Muscle layer of duodenum (tissue), 2 donors: ENCODE results near the gene ZFAND3.
"Not testable (repeated sequence)": the region's sequence is repeated elsewhere in the genome, so short reads cannot be mapped to it uniquely, and the experiment has no call there.

Source experiments
- H3K27ac ChIP-seq: one replicate; pipeline ENCODE4 v1.7.0; 2013; ENCODE audit warnings: mild to moderate bottlenecking, low read length
- H3K27me3 ChIP-seq: one replicate; pipeline ENCODE4 v1.7.0; 2013; ENCODE audit warnings: low read depth, mild to moderate bottlenecking, control low read depth, low read length
- H3K36me3 ChIP-seq, 2 donors: one replicate each; pipeline ENCODE4 v1.7.0; 2013; ENCODE audit warnings: low read length in 2 of 2, control low read depth in 1 of 2, mild to moderate bottlenecking in 1 of 2; ENCODE audit not compliant: insufficient read depth in 2 of 2, control insufficient read depth in 1 of 2
- H3K4me1 ChIP-seq, 2 donors: one replicate each; pipeline ENCODE4 v1.7.0; 2013; ENCODE audit warnings: low read length in 2 of 2, mild to moderate bottlenecking in 2 of 2, control low read depth in 1 of 2, moderate library complexity in 1 of 2; ENCODE audit not compliant: insufficient read depth in 2 of 2, control insufficient read depth in 1 of 2
- H3K4me3 ChIP-seq, 2 donors: one replicate each; pipeline ENCODE4 v1.7.0; 2013; ENCODE audit warnings: low read length in 2 of 2, low read depth in 1 of 2, mild to moderate bottlenecking in 1 of 2
- H3K9me3 ChIP-seq, 2 donors: one replicate each; pipeline ENCODE4 v1.7.0; 2013; ENCODE audit warnings: low read length in 2 of 2, control low read depth in 1 of 2, mild to moderate bottlenecking in 1 of 2; ENCODE audit not compliant: control insufficient read depth in 1 of 2
- donor health status: healthy.

The ZFAND3 gene

DNA sequence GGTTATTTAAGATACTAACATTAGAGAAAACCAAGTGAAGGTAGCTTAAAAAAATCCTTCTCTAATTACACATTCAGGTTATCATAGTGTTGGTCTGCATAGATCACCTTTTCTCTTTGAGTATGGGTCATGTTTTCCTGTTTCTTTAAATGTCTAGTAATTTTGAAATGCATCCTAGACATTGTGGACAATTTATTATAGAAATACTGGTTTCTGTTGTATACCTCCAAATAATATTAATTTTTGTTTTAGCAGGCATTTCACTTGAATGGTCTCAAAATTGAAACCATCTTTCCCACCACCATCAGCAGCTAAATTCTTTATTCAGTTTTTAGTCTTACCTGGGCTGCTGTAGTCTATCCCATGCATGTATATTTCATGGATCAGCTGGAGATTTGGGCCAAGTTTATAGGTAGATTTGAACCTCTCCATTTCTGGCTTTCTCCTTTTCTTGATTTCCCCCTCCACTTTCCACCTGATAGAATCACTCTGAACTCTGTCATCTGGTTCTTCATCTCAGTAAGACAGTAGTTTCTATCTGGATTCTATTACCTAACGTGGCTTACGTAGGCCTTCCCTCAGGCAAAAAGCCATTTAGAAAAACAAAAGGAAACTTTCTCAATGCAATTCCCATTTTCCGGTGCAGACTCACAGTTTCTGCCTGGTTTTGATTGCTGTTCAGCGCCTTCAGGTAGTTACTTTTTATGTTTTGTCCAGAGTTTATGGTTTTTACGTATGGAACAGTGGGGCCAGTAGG, 52.3 kb downstream of the ZFAND3 start:
- Histone ChIP-seq H3K4me3 (no peak overlapping the region), H3K9me3 (peaks cover 0 to 9% of the 10 kb centered on the region in 2 donors), H3K36me3 (no peaks in the 10 kb centered on the region), H3K27me3 (no peaks in the 10 kb centered on the region), H3K4me1 (peaks cover 11 to 28% of the 10 kb centered on the region in 2 donors), H3K27ac (no peak overlapping the region)

DNA sequence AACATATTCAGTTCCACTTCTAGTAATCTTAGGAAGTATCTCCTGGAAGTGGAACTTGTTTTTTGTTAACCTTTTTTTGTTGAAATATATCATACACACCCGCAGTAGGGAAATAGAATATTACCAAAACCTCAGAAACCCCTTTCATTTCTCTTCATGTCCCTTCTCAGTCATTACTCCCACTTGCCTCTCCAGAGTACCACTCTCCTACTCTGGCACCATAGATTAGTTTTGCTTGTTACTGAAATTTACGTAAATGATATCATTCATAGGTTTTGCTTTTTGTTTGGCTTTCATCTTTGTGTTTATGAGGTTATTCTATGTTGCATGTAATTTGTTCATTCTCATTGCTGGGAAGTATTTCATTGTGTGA, 52.8 kb downstream of the ZFAND3 start:
- peaks cover 10 to 28% of the 10 kb centered on the region in 2 donors for H3K4me1 ChIP-seq
- H3K27me3 ChIP-seq, result no peaks in the 10 kb centered on the region
- H3K27ac ChIP-seq, result no peak overlapping the region
- H3K36me3 ChIP-seq, result no peaks in the 10 kb centered on the region
- peaks cover 0 to 9% of the 10 kb centered on the region in 2 donors for H3K9me3 ChIP-seq
- no peak overlapping the region for H3K4me3 ChIP-seq

- Histone ChIP-seq H3K36me3 (no peaks in the 10 kb centered on the region), H3K4me3 (no peak overlapping the region), H3K4me1 (peaks cover 0 to 26% of the 10 kb centered on the region in 2 donors), H3K27me3 (no peaks in the 10 kb centered on the region), H3K9me3 (peaks cover 0 to 9% of the 10 kb centered on the region in 2 donors), H3K27ac (no peak overlapping the region)
Measured at GRCh38 chr6:37874726-37875125, 55.2 kb downstream of the ZFAND3 start.

DNA sequence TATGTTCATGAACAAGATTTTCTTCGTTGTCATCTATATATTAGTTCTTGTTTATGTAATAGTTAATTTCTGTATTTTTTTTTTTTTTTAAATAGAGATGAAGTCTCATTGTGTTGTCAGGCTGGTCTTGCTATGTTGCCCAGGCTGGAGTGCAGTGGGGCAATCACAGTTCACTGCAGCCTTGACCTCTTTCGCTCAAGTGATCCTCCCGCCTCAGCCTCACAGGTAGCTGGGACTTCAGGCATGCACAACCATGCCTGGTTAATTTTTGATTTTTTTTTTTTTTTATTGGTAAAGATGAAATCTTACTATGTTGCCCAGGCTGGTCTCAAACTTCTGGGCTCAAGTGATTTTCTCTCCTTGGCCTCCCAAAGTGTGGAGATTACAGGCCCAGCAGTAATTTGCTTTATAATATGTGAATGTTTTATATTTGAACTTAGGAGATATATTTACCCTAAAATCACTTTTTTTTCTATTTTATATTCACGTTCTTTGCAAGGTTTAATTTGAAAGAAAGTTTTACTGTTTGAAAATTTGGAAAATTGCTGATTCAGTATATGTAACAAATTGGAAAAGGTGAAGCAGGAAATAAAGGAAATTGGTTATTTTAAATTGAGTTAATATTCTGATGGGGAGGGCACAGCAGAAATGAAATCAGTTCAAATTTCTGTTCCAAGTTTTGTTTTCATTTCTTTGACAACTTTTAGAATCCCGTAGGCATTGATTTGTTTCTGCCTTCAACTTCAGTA, 56.2 kb downstream of the ZFAND3 start:
- no peaks in the 10 kb centered on the region for H3K36me3 ChIP-seq

GRCh38 chr6:37876843-37877242, 57.3 kb downstream of the ZFAND3 start:
- H3K4me1 ChIP-seq, result peaks cover 0 to 26% of the 10 kb centered on the region in 2 donors
- H3K36me3 ChIP-seq, result no peaks in the 10 kb centered on the region
- no peak overlapping the region for H3K4me3 ChIP-seq
- peaks cover 0 to 2% of the 10 kb centered on the region in 2 donors for H3K9me3 ChIP-seq
- no peaks in the 10 kb centered on the region for H3K27me3 ChIP-seq
- no peak overlapping the region for H3K27ac ChIP-seq

More for the DNA sequence above, 56.2 kb downstream of the ZFAND3 start:
- Histone ChIP-seq H3K27me3 (no peaks in the 10 kb centered on the region), H3K4me1 (peaks cover 0 to 26% of the 10 kb centered on the region in 2 donors), H3K9me3 (peaks cover 0 to 9% of the 10 kb centered on the region in 2 donors), H3K27ac (no peak overlapping the region), H3K4me3 (no peak overlapping the region)

DNA sequence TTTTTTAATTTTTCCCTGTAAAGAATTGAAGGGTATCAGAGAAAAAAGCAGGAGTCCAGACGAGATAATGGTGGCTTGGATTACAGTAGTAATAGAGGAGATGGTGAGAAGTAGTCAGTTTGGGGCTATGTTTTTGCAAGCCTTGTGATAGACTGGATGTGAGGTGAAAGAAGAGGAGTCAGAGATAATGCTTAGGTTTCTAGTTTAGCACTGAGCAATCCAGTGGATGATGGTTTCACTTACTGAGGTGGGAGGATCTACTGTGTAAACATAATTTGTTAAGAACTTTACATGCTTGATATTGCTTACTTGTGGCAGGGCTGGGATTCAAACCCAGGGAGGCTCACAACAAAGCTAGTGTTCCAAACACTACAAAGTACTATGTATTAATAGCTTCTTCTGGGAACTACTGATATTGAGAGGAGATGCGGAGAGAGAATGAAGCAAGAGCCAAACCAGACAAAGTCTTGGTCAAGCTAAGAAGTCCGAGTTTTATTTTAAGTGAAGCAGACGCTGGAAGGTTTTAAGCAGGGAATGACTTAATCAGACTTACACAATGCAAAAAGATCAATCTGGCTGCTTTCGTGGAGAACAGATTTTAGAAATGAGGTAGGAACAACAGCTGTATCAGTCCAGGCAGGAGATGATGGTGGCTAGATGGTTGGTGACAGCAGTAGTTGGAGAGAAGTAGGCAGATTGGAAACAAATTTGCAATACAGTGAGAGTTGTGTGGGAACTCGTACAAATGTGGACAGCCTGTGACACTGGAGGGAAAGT, 58.0 kb downstream of the ZFAND3 start:
- Histone ChIP-seq H3K4me1 (peaks cover 0 to 26% of the 10 kb centered on the region in 2 donors), H3K27ac (no peak overlapping the region), H3K36me3 (no peaks in the 10 kb centered on the region), H3K4me3 (no peak overlapping the region), H3K9me3 (no peaks in the 10 kb centered on the region), H3K27me3 (no peaks in the 10 kb centered on the region)

- Histone ChIP-seq H3K4me1 (peaks cover 5 to 26% of the 10 kb centered on the region in 2 donors), H3K27ac (no peak overlapping the region), H3K27me3 (no peaks in the 10 kb centered on the region), H3K36me3 (no peaks in the 10 kb centered on the region), H3K4me3 (no peak overlapping the region), H3K9me3 (no peaks in the 10 kb centered on the region)
Measured at GRCh38 chr6:37878150-37878710, 58.7 kb downstream of the ZFAND3 start.

DNA sequence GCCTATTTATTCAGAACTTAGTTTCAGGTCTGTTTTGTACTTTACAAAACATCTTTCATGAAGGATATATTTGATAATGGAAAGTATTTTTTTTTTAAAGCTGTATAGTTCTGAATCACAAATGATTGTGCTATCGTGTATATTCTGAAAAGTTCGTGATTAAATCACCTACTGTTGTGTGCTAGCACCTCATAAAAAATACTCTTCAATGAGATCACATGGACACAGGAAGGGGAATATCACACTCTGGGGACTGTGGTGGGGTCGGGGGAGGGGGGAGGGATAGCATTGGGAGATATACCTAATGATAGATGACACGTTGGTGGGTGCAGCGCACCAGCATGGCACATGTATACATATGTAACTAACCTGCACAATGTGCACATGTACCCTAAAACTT, 61.1 kb downstream of the ZFAND3 start:
- not testable (repeated sequence) for H3K27me3 ChIP-seq
- H3K4me1 ChIP-seq, result peaks cover 5 to 21% of the 10 kb centered on the region in 2 donors

GRCh38 chr6:37882292-37882691, 62.8 kb downstream of the ZFAND3 start:
- no peaks in the 10 kb centered on the region for H3K36me3 ChIP-seq
- H3K9me3 ChIP-seq, result no peaks in the 10 kb centered on the region
- peaks cover 5 to 13% of the 10 kb centered on the region in 2 donors for H3K4me1 ChIP-seq
- H3K27me3 ChIP-seq, result no peaks in the 10 kb centered on the region
- H3K27ac ChIP-seq, result no peak overlapping the region
- no peak overlapping the region for H3K4me3 ChIP-seq

More for the DNA sequence above, 61.1 kb downstream of the ZFAND3 start:
- not testable (repeated sequence) for H3K36me3 ChIP-seq, H3K9me3 ChIP-seq, H3K4me3 ChIP-seq, H3K27ac ChIP-seq

GRCh38 chr6:37882724-37883413, 63.3 kb downstream of the ZFAND3 start:
- Histone ChIP-seq H3K27ac (no peak overlapping the region), H3K36me3 (no peaks in the 10 kb centered on the region)

More at GRCh38 chr6:37882724-37883413, 63.3 kb downstream of the ZFAND3 start:
- H3K27me3 ChIP-seq, result no peaks in the 10 kb centered on the region
- no peaks in the 10 kb centered on the region for H3K9me3 ChIP-seq
- peaks cover 5 to 7% of the 10 kb centered on the region in 2 donors for H3K4me1 ChIP-seq
- no peak overlapping the region for H3K4me3 ChIP-seq
